GM19193 (cell line): Measurements from ENCODE around the gene MSX1.

Source experiments
- POLR2A ChIP-seq: IDR thresholded peaks from 4 replicates; pipeline ENCODE4 v1.6.1; 2011; ENCODE audit not compliant: insufficient read depth, insufficient read length; ENCODE audit errors: extremely low read depth

Gene MSX1

GRCh38 chr4:4868758-4869723, 9.6 kb downstream of the MSX1 start:
- no peak for TF ChIP-seq POLR2A

- no peak for TF ChIP-seq POLR2A
These were observed 10.5 kb downstream of the MSX1 start for GRCh38 chr4:4869731-4870571.

GRCh38 chr4:4870576-4871241, 11.2 kb downstream of the MSX1 start:
- TF ChIP-seq POLR2A = no peak

GRCh38 chr4:4871242-4871572, 11.7 kb downstream of the MSX1 start:
- TF ChIP-seq POLR2A = no peak

- no peak for TF ChIP-seq POLR2A
These were observed 12.3 kb downstream of the MSX1 start for GRCh38 chr4:4871573-4872313.

- TF ChIP-seq POLR2A = no peak
These were observed 12.9 kb downstream of the MSX1 start for GRCh38 chr4:4872314-4872903.

- no peak for TF ChIP-seq POLR2A
These were observed 13.7 kb downstream of the MSX1 start for GRCh38 chr4:4873203-4873602.

GRCh38 chr4:4874254-4874653, 14.8 kb downstream of the MSX1 start:
- no peak for TF ChIP-seq POLR2A

GRCh38 chr4:4875147-4875546, 15.7 kb downstream of the MSX1 start:
- no peak for TF ChIP-seq POLR2A

GRCh38 chr4:4875611-4876010, 16.1 kb downstream of the MSX1 start:
- TF ChIP-seq POLR2A = no peak

GRCh38 chr4:4876945-4877661, 17.6 kb downstream of the MSX1 start:
- no peak for TF ChIP-seq POLR2A

- no peak for TF ChIP-seq POLR2A
These were observed 21.0 kb downstream of the MSX1 start for GRCh38 chr4:4880492-4880891.

- TF ChIP-seq POLR2A = no peak
These were observed 22.0 kb downstream of the MSX1 start for GRCh38 chr4:4881432-4881831.
